ACC112 (cell line): ENCODE measurements around the gene DHX29.
A peak's percentile ranks its signal among the peaks of the same experiment; 100 is the strongest.

Source experiments
- H2AFZ ChIP-seq: fragments of 200-600 bp; sonication (generic); one replicate; pipeline ENCODE4 v1.6.0; 2017; ENCODE audit warnings: antibody characterized with exemption, low read length; ENCODE audit not compliant: unreplicated experiment
- H3K27ac ChIP-seq: fragments of 200-600 bp; sonication (generic); 2 replicates; pipeline ENCODE4 v1.5.1; 2014; ENCODE audit warnings: low read depth, mild to moderate bottlenecking, antibody characterized with exemption, low read length, moderate library complexity
- H3K27me3 ChIP-seq: fragments of 200-600 bp; sonication (generic); 2 replicates; pipeline ENCODE4 v1.6.1; 2014; ENCODE audit warnings: mild to moderate bottlenecking, antibody characterized with exemption, low read length, moderate library complexity, mixed read lengths; ENCODE audit not compliant: insufficient read depth
- H3K36me3 ChIP-seq: fragments of 200-600 bp; sonication (generic); 2 replicates; pipeline ENCODE4 v1.6.1; 2016; ENCODE audit warnings: mild to moderate bottlenecking, antibody characterized with exemption, low read length, moderate library complexity, mixed read lengths; ENCODE audit not compliant: insufficient read depth
- H3K4me1 ChIP-seq: fragments of 200-600 bp; sonication (generic); one replicate; pipeline ENCODE4 v1.6.1; 2016; ENCODE audit warnings: low read length, mixed read lengths; ENCODE audit not compliant: insufficient read depth, unreplicated experiment, control insufficient read depth
- H3K4me3 ChIP-seq: fragments of 200-600 bp; sonication (generic); 2 replicates; pipeline ENCODE4 v1.5.1; 2014; ENCODE audit warnings: mild to moderate bottlenecking, low read depth, low read length
- H3K79me2 ChIP-seq: fragments of 200-600 bp; sonication (generic); one replicate; pipeline ENCODE4 v1.6.0; 2016; ENCODE audit warnings: low read length; ENCODE audit not compliant: control insufficient read depth, unreplicated experiment, insufficient read depth

DHX29 gene

GRCh38 chr5:55316837-55317236 lies 9.3 kb upstream of the DHX29 start:
- peaks cover 14% of the 10 kb centered on the region for H3K36me3 ChIP-seq

GRCh38 chr5:55316289-55316688 lies 8.8 kb upstream of the DHX29 start:
- H3K4me3 ChIP-seq, result no peak overlapping the region
- no peak overlapping the region for H2AFZ ChIP-seq
- H3K27me3 ChIP-seq, result no peaks in the 10 kb centered on the region
- peaks cover 8% of the 10 kb centered on the region for H3K4me1 ChIP-seq
- peaks cover 80% of the 10 kb centered on the region for H3K79me2 ChIP-seq
- no peak overlapping the region for H3K27ac ChIP-seq
- H3K36me3 ChIP-seq, result peaks cover 15% of the 10 kb centered on the region

More at GRCh38 chr5:55316837-55317236, 9.3 kb upstream of the DHX29 start:
- Histone ChIP-seq H3K4me1 (peaks cover 8% of the 10 kb centered on the region), H3K27me3 (no peaks in the 10 kb centered on the region), H3K4me3 (no peak overlapping the region), H3K79me2 (peaks cover 80% of the 10 kb centered on the region), H3K27ac (no peak overlapping the region), H2AFZ (no peak overlapping the region)

- H3K4me1 ChIP-seq, result peaks cover 14% of the 10 kb centered on the region
- H2AFZ ChIP-seq, result no peak overlapping the region
- no peak overlapping the region for H3K4me3 ChIP-seq
- H3K36me3 ChIP-seq, result peaks cover 15% of the 10 kb centered on the region
- no peaks in the 10 kb centered on the region for H3K27me3 ChIP-seq
- no peak overlapping the region for H3K27ac ChIP-seq
- peaks cover 84% of the 10 kb centered on the region for H3K79me2 ChIP-seq
Measured at GRCh38 chr5:55313870-55314617, 6.5 kb upstream of the DHX29 start.

- Histone ChIP-seq H3K27me3 (no peaks in the 10 kb centered on the region), H3K4me3 (peak overlapping the region; percentile 89), H3K27ac (peak overlapping the region; percentile 90), H3K36me3 (peaks cover 10% of the 10 kb centered on the region; the same call in 1 of the 2 replicates), H2AFZ (peak overlapping the region; percentile 65), H3K79me2 (peaks cover 92% of the 10 kb centered on the region), H3K4me1 (peaks cover 34% of the 10 kb centered on the region)
Measured at GRCh38 chr5:55308254-55308836, 851 bp upstream of the DHX29 start.

- Histone ChIP-seq H3K4me3 (peak overlapping the region; percentile 89), H3K27me3 (no peaks in the 10 kb centered on the region), H3K27ac (peak overlapping the region; percentile 90), H2AFZ (peak overlapping the region; percentile 54), H3K36me3 (peaks cover 17% of the 10 kb centered on the region), H3K79me2 (peaks cover 93% of the 10 kb centered on the region), H3K4me1 (peaks cover 34% of the 10 kb centered on the region)
Measured at GRCh38 chr5:55306641-55307382, 682 bp downstream of the DHX29 start.

GRCh38 chr5:55305345-55305744 lies 2.1 kb downstream of the DHX29 start:
- Histone ChIP-seq H3K4me3 (peak overlapping the region; percentile 89), H3K79me2 (peaks cover 87% of the 10 kb centered on the region)

GRCh38 chr5:55304584-55304983 lies 2.9 kb downstream of the DHX29 start:
- Histone ChIP-seq H3K4me1 (peaks cover 25% of the 10 kb centered on the region), H3K4me3 (no peak overlapping the region), H3K27me3 (no peaks in the 10 kb centered on the region), H3K36me3 (peaks cover 28% of the 10 kb centered on the region), H3K27ac (no peak overlapping the region), H2AFZ (no peak overlapping the region), H3K79me2 (peaks cover 86% of the 10 kb centered on the region)

More at GRCh38 chr5:55305345-55305744, 2.1 kb downstream of the DHX29 start:
- Histone ChIP-seq H3K36me3 (peaks cover 27% of the 10 kb centered on the region), H3K27me3 (no peaks in the 10 kb centered on the region), H3K27ac (no peak overlapping the region), H2AFZ (no peak overlapping the region), H3K4me1 (peaks cover 29% of the 10 kb centered on the region)

GRCh38 chr5:55303238-55303690 lies 4.2 kb downstream of the DHX29 start:
- peaks cover 81% of the 10 kb centered on the region for H3K79me2 ChIP-seq
- H2AFZ ChIP-seq, result peak overlapping the region; percentile 52
- H3K36me3 ChIP-seq, result peaks cover 32% of the 10 kb centered on the region
- H3K27me3 ChIP-seq, result no peaks in the 10 kb centered on the region
- H3K4me1 ChIP-seq, result peaks cover 20% of the 10 kb centered on the region
- peak overlapping the region; percentile 7; the same call in 1 of the 2 replicates for H3K4me3 ChIP-seq
- H3K27ac ChIP-seq, result peak overlapping the region; percentile 75

- Histone ChIP-seq H3K36me3 (peaks cover 56% of the 10 kb centered on the region), H3K27me3 (no peaks in the 10 kb centered on the region), H3K79me2 (peaks cover 70% of the 10 kb centered on the region), H3K4me3 (no peak overlapping the region), H3K27ac (no peak overlapping the region), H2AFZ (no peak overlapping the region), H3K4me1 (peaks cover 18% of the 10 kb centered on the region)
Measured at GRCh38 chr5:55300890-55301289, 6.6 kb downstream of the DHX29 start.

GRCh38 chr5:55294935-55295334 lies 12.6 kb downstream of the DHX29 start:
- H3K79me2 ChIP-seq, result peaks cover 20% of the 10 kb centered on the region
- H3K36me3 ChIP-seq, result peaks cover 61% of the 10 kb centered on the region
- no peaks in the 10 kb centered on the region for H3K27me3 ChIP-seq
- no peak overlapping the region for H3K27ac ChIP-seq
- H3K4me3 ChIP-seq, result no peak overlapping the region
- no peak overlapping the region for H2AFZ ChIP-seq
- H3K4me1 ChIP-seq, result no peaks in the 10 kb centered on the region
